NCI-H524 treated with DMSO at 0.1 percent for 48 hours (cell line): Measurements from ENCODE around the gene CRLF2.
"Not testable (repeated sequence)": the region's sequence is repeated elsewhere in the genome, so short reads cannot be mapped to it uniquely, and the experiment has no call there.

Experiments used
- DNase-seq: peaks from one replicate; lab custom pipeline; 2025; lab: John Stamatoyannopoulos, UW

Gene CRLF2, protein sequence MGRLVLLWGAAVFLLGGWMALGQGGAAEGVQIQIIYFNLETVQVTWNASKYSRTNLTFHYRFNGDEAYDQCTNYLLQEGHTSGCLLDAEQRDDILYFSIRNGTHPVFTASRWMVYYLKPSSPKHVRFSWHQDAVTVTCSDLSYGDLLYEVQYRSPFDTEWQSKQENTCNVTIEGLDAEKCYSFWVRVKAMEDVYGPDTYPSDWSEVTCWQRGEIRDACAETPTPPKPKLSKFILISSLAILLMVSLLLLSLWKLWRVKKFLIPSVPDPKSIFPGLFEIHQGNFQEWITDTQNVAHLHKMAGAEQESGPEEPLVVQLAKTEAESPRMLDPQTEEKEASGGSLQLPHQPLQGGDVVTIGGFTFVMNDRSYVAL

DNA sequence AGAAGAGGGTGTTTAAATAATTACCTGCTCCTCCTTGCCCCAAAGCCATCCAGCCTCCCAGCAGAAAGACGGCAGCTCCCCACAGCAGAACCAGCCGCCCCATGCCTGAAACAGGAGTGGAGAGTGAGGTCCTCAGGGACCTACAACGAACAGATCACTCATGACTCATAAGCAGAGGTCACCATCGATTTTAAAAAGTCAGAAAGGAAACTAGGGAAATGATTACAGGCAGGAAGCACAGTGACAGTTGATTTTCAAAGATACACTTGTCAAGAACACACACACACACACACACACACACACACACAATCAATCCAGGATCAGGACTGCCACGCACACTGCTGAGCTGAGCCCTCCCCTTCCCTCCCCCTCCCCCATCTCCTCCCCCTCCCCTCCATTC, at the start of gene CRLF2:
CRLF2 (minus strand) TSS at position 118 of the 400 bp plus-strand sequence; CDS start at position 103, 15 bp downstream.
- no peak for DNase-seq

DNA sequence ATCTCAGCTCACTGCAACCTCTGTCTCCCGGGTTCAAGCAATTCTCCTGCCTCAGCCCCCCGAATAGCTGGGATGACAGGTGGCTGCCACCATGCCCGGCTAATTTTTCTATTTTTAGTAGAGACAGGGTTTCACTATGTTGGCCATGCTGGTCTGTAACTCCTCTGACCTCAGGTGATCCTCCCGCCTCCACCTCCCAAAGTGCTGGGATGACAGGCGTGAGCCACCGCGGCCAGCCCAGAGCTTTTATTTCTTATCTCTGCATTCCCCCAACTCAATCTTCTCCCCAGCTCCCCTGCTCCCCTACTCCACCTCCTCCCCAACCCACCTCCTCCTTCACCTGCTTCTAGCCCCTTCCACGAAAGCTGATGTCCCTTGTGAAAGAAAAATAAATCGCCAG, 49.3 kb upstream of the CRLF2 start:
- DNase-seq: not testable (repeated sequence)

DNA sequence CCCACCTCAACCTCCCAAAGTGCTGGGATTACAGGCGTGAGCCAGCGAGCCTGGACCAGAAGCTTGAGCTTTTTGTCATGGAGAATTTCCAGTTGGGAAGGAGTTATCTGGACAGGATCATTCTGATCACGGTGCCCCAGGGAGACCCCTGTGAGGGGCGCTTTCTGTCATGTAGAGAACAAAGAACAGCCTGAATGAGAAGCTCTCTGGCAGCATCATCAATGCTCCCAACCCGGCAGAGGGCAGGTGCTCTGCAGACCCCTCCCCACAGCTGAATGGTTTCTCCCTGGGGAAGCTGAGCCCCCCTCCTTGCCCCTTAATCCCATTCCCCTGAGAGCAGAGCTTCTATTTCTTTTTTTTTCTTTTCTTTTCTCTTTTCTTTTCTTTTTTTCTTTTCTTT, 48.8 kb upstream of the CRLF2 start:
- DNase-seq: no peak

DNA sequence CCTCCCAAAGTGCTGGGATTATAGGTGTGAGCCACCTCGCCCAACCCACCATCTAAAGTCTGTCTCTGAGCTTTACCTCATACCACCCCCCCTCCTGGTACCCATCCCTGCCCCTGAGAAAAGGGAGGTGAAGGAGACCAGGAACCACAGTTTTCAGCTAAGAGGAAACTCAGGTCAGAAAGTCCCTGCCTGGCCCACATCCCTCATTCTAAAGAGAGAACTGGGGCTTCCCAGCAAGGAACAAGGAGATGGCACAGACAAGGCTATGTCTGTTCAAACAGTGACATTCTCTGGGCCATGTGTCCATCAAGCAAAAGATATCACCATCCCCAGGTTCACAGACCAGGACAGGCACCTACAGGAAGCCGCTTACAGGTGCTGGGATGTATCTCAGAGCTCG, 40.4 kb upstream of the CRLF2 start:
- no peak for DNase-seq

DNA sequence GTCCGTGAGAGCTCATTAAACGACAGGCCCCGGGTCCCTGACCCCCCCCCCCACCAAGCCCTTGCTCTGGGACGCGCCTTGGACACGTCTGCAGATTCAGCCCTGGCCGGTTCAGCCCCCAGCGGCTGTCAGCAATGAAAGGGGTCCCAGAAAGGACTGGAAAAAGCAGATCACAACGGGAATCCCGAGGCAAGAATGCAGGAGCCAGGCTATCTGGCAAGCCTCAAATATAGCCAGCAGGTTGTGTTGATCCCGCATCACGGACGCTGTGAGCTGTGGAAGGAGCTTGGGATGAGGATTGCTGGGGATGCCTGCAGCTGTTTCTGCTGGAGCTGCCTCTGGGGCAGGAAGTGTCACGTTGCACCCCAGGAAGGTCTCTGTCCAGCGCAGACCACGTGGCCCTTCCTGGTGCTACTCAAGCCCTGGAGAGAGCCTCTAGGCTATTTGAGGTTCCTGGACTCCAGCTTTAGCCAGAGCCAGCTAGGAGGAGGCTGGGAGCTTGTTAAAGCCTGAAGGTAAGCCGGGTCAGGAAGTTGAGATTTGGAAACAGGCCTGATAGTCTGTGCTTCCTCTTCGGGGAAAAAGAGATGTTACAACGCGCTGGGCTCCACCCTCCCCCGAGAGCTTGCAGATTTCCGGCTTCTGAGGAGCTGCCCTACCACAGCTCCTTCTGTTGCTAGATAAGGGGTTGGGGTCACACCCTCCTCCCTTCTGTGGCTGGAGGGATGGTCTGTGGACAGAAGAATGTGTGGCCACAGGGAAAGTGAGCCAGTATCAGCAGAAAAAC, 36.8 kb upstream of the CRLF2 start:
- DNase-seq: no peak

DNA sequence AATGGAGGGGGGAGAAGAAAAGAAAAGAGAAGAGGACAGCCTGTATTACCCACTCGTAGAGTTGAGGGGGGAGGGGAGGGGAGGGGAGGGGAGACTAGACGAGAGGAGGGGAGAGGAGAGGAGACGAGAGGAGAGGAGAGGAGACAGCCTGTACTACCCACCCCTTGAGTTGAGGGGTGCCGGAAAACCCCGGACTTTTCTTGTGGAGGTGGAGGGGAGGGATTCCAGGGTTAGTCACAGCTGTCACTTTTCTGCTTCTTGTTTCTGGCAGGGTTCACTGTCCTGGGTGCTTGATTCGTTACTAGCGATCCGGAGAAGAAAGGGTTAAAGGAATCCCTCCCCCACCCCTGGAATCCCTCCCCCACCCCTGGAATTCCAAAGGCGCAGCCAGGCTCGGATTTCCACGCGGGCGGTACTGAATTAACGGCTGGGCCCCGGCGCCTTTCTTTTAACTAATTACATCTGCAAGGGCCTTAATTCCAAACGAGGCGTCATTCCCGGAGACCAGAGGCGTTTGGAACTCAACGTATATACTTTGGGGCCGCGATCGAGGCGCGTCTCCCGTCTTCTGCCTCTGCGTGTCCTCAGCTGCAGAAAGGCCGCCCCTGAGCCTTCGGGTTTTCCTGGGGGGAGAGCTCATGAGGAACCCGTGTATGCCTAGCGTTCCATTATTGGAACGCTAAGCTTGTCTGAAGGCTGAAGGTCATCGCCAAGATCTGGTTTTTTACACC, 36.0 kb upstream of the CRLF2 start:
- DNase-seq: no peak

DNA sequence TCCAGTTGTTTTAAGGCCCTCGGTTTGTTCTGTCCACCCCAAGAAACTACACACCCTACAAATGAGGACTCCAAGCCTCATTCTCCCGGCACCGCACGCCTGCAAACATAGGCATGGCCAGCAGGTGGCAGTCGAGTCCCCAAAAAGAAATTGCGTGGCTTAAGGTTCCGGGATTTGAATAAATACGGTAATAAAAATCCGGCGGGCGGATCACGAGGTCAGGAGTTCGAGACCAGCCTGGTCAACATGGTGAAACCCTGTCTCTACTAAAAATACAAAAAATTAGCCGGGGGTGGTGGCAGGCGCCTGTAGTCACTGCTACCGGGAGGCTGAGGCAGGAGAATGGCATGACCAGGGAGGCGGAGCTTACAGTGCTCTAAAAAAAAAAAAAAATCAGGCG, 34.4 kb upstream of the CRLF2 start:
- DNase-seq: no peak

DNA sequence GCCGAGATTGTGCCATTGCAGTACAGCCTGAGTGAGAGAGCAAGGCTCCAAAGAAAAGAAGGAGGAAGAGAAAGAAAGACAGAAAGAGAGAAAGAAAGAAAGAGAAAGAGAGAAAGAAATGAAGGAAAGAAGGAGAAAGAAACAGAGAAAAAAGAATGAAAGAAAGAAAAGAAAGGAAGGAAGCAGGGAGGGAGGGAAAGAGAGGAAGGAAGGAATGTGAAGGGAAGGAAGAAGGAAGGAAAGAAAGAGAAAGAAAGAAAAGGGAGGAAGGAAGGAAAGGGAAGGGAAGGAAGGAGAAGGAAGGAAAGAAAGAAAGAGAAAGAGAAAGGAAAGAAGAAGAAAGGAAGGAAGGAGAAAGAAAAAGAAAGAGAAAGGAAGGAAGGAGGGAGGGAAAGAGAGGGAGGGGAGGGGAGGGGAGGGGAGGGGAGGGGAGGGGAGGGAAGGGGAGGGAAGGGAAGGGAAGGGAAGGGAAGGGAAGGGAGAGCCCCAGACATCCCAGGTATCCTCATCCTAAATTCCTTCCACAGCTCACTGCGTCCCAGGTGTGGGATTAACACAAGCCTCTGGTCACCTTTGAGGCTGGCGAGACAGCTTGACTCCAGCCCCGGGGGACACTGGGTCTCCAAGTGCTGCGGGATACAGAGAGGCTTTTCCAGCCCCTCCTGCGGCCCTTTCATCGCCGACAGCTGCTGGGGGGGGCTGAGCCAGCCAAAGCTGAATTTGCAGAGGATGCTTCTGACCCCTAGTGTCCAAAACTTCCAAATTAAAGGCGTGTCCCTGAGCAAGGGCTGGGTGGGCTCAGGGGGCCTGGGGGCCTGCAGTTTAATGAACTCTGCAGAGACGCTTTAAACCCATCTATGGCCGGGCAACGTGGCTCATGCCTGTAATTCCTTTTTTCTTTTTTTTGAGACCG, 32.0 kb upstream of the CRLF2 start:
- no peak for DNase-seq

DNA sequence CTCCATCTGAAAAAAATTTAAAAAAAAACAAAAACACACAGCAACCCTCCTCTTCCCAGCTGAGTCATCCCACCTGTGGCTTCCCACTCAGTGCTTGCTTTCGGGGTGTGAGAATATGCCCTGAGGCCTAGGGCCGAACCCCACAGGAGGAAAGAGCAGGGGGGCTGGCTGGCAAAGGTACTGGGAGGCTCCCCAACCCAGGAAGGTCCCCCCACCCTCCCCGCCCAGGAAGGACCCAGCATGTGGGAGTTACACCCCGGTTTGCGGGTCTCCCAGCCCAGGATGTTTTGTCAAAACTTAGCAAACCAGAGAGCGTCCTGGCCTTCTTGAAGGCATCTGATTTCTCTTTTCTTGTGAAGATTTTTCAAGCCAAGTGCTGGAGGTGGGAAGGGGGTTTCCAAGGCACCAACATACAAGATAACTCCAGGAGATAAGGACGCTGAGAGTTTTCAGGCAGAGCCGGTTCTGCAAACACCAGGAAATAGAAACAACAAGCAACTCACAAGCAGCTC, 30.5 kb upstream of the CRLF2 start:
- no peak for DNase-seq

DNA sequence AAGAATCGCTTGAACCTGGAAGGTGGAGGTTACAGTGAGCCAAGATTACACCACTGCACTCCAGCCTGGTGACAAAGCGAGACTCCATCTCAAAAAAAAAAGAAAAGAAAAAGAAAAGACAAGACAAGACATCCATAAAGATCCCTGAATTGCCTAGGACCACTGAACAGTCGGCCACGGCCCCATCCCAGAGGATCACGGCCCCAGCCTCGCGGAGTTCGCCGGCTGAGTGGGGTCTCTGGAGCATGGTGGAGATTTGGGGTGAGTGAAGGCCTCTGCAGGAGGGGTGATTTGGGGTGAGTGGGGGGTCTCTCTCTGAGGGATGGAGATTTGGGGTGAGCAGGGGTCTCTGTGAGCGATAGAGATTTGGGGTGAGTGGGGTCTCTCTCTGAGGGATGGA, 28.1 kb upstream of the CRLF2 start:
- DNase-seq: not testable (repeated sequence)

DNA sequence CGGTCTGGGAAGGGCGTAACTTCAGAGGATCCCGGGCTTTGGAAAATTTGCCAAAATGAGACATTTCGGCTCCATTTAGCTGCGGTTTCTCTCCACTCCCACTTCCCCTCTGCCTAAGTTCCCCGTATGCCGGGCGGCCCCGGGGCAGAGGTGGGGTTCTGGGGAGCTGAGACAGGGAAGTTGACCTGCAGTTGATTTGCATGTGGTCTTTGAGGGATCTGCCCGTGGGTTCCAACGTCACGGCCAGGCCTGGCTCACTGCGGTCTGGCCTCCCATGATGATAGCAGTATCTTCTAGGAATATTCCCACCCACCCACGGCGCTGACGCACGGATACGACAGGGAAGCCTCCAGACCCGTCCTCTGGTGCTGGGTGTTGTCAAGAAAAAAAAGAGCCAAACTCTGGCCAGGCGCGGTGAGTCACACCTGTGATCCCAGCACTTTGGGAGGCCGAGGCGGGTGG, 27.3 kb upstream of the CRLF2 start:
- DNase-seq: no peak

DNA sequence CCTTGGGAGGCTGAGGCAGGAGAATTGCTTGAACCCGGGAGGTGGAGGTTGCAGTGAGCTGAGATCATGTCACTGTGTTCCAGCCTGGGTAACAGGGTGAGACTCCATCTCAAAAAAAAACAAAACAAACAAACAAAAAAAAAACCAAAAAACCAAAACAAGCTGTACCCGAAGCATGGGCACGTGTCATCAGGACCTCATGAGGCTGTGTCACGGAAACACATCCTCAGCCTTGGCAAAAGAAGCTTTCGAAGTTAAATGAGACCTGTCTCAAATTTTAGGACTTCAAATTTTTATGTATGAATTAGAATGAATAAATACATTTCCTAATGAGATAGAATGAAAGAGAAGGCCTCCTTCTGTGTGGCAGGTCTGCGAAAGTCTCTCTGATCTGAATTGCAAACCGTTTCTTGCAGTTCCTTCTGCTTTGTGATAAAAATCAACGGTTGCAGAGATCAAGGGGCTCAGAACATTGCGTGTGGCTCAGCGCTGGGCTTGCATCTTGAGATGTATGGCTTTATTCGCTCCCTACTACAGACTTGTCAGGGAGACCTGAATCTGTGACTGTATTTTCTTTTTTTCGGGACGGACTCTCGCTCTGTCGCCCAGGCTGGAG, 19.5 kb upstream of the CRLF2 start:
- DNase-seq: no peak

DNA sequence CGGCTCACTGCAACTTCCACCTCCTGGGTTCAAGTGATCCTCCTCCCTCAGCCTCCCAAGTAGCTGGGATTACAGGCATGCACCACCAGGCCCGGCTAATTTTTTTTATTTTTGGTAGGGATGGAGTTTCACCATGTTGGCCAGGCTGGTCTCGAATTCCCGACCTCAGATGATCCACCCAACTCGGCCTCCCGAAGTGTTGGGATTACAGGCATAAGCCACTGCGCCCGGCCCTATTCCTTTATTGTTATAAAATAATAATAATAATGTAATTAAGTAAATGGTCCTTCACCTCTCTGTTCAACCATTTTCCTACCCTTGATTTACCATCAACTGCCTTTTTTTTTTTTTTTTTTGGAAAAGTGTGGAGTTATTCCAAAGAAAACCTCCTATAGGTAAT, 15.7 kb upstream of the CRLF2 start:
- not testable (repeated sequence) for DNase-seq

DNA sequence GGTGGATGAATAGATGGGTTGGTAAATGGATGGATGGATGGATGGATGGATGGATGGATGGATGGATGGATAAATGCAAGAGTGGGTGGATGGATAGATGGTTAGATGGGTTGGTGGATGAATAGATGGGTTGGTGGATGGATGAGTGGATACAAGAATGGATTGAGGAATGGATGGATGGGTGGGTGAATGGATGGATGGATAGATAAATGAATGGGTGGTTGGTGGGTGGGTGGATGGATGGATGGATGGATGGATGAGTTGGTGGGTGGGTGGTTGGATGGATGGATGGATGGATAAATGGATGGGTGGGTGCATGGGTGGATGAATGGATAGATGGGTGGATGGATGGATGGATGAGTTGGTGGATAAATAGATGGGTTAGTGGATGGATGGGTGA, 13.8 kb upstream of the CRLF2 start:
- DNase-seq: no peak

DNA sequence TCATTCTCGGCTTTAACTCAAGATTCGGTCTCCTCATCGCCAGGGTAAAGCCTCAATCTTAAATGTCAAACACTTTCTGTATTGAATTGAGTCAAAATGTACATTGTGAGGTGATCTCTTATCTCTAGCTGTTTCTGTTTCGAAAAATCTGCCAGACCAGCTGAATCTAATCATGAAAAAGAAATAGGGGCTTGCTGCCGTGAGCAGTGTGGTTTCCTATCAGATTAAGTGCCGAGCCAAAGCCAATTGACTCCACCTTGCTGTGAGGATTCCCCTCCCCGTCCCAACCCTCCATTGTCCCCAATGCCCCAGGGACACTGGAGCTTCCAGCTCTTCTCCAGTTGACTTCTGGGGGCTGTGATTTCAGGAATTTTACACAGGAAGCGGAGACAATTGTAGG, 12.5 kb upstream of the CRLF2 start:
- no peak for DNase-seq

DNA sequence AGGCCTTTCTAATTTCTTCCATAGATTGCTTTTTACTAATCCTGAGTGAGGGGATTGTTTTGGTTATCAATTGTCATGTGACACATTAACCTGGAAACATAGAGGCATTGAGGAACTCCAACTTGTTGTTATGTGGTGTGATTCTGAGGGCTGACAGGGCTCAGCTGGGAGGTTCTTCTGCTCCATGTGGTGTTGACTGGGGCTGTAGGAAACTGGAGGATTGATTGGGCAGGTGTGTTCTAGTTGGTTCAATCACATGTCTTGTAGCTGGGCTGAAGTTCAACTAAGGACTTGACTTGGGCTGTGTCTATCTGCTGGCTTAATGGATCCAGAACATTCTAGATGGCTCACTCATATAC, 10.8 kb upstream of the CRLF2 start:
- no peak for DNase-seq

DNA sequence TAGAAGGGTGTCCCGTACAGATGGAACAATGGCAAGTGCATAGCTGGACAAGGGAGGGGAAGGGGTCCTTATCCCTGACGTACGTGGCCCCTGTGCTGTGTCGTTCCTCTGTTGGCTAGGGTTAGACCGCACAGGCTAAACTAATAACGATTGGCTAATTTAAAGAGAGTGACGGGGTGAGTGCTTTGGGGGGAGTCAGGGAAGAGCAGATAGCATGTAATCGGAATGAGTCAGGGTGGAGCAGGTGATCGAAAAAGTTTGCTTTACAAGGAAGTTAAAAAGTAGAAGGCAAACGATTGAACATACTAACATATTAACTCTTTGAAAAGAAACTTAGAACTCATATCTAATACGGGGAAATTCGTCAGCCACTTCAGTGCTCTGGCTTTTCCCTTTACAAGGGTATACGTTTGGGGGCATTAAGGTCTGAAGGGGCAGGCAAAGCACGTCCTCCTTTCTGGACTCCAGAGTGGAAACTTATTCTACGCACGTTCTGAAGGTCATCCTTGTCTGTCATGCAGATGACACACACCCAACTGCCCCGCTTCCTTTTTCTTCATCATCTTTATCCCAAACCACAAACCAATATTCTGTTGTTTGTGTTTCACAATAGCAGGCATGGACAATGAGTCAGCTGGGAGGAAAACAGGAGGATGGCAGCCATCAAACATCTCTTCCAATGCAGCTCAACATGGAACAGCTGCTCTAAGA, 10.2 kb upstream of the CRLF2 start:
- no peak for DNase-seq

DNA sequence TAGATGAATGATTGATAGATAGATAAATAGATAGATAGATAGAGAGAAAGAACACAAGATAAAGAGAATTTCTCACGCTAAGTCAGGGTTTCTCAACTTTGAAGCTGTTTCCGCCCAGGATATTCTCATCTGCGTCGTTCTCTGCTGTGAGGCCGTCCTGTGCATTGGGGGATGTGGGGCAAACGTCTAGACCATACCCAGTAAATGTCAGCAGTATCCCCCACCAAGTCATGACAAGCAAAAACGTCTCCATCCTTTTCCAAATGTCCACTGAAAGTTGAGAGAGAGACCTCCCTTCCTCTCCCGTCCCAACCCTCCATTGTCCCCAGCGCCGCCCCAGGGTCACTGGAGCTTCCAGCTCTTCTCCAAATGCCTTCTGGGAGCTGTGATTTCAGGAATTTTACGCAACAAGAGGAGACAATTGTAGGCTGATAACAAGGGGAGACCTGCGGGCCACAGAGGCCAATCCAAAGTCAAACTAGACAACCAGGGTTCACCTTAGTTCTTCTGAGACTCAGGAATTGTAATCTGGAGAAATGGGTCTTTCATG, 8.9 kb upstream of the CRLF2 start:
- DNase-seq: no peak

DNA sequence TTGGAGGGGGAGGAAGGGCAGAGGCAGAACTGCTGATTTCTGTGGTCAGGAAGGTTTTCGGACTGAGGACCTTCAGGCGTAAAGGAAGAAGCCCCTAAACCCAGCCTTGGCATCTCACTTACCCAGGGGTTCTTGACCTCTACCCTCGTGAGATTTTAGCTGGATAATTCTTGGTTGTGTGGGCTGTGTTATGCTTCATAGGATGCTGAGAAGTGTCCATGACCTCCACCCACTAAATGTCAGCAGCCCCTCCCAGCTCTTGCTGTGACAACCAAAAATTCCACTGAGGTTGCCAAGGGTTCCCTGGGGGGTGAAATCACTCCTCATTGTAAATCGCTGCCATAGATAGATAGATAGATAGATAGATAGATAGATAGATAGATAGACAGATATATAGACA, 5.8 kb upstream of the CRLF2 start:
- DNase-seq: no peak
